ENCODE measurements around the gene PROSER2. TPM values are rescaled to one million over a fixed set of nuclear protein-coding genes. Genes with fewer than 3 reads are reported as not detected.

PROSER2 gene
- total RNA-seq, 2 donors from 2014 or later, result 6.2 to 9.5 TPM

GRCh38 chr10:11876324-11876723 lies 53.2 kb downstream of the PROSER2 start:
- H3K27ac ChIP-seq, result no peak overlapping the region
- ATAC-seq (ENCODE audit: insufficient number of reproducible peaks, low FRiP score, low read depth), result no peak
- no peaks in the 10 kb centered on the region for H3K36me3 ChIP-seq
- no peaks in the 10 kb centered on the region for H3K9me3 ChIP-seq
- no peak overlapping the region for H3K4me3 ChIP-seq
- no peaks in the 10 kb centered on the region for H3K27me3 ChIP-seq (replicated peaks; ENCODE audit: insufficient read depth)
- no peak for TF ChIP-seq CTCF (IDR thresholded peaks at IDR 0.05)
- no peak for DNase-seq (ENCODE audit: low spot score)
- H3K4me1 ChIP-seq (ENCODE audit: control insufficient read depth in 1 of 2, low read depth in 2 of 2), result peaks cover 0 to 22% of the 10 kb centered on the region in 2 donors

- TF ChIP-seq CTCF (IDR thresholded peaks at IDR 0.05), result no peak
- DNase-seq (ENCODE audit: low spot score) (no peak), ATAC-seq (ENCODE audit: insufficient number of reproducible peaks, low FRiP score, low read depth) (no peak)
- Histone ChIP-seq H3K4me3 (no peak overlapping the region), H3K9me3 (no peaks in the 10 kb centered on the region), H3K4me1 (ENCODE audit: control insufficient read depth in 1 of 2, low read depth in 2 of 2) (peaks cover 0 to 15% of the 10 kb centered on the region in 2 donors), H3K27me3 (replicated peaks; ENCODE audit: insufficient read depth) (no peaks in the 10 kb centered on the region), H3K27ac (no peak overlapping the region), H3K36me3 (no peaks in the 10 kb centered on the region)
Observed at GRCh38 chr10:11876805-11877590, 53.8 kb downstream of the PROSER2 start.

GRCh38 chr10:11877591-11877905 lies 54.4 kb downstream of the PROSER2 start:
- no peak for TF ChIP-seq CTCF (IDR thresholded peaks at IDR 0.05)
- DNase-seq (ENCODE audit: low spot score), result no peak
- Histone ChIP-seq H3K27ac (no peak overlapping the region), H3K4me3 (no peak overlapping the region), H3K4me1 (ENCODE audit: control insufficient read depth in 1 of 2, low read depth in 2 of 2) (peaks cover 0 to 15% of the 10 kb centered on the region in 2 donors), H3K9me3 (no peaks in the 10 kb centered on the region), H3K36me3 (no peaks in the 10 kb centered on the region), H3K27me3 (replicated peaks; ENCODE audit: insufficient read depth) (no peaks in the 10 kb centered on the region)
- ATAC-seq (ENCODE audit: insufficient number of reproducible peaks, low FRiP score, low read depth), result no peak

GRCh38 chr10:11878776-11879175 lies 55.6 kb downstream of the PROSER2 start:
- Histone ChIP-seq H3K27me3 (replicated peaks; ENCODE audit: insufficient read depth) (no peaks in the 10 kb centered on the region), H3K4me1 (ENCODE audit: control insufficient read depth in 1 of 2, low read depth in 2 of 2) (peaks cover 0 to 15% of the 10 kb centered on the region in 2 donors), H3K27ac (no peak overlapping the region), H3K9me3 (no peaks in the 10 kb centered on the region), H3K4me3 (no peak overlapping the region), H3K36me3 (no peaks in the 10 kb centered on the region)
- no peak for TF ChIP-seq CTCF (IDR thresholded peaks at IDR 0.05)
- no peak for DNase-seq (ENCODE audit: low spot score)
- ATAC-seq (ENCODE audit: insufficient number of reproducible peaks, low FRiP score, low read depth), result no peak

GRCh38 chr10:11879387-11880094 lies 56.4 kb downstream of the PROSER2 start:
- H3K9me3 ChIP-seq, result no peaks in the 10 kb centered on the region
- H3K36me3 ChIP-seq, result no peaks in the 10 kb centered on the region
- peaks cover 0 to 12% of the 10 kb centered on the region in 2 donors for H3K4me1 ChIP-seq (ENCODE audit: control insufficient read depth in 1 of 2, low read depth in 2 of 2)
- H3K4me3 ChIP-seq, result no peak overlapping the region
- TF ChIP-seq CTCF (IDR thresholded peaks at IDR 0.05), result no peak
- no peak overlapping the region for H3K27ac ChIP-seq
- H3K27me3 ChIP-seq (replicated peaks; ENCODE audit: insufficient read depth), result no peaks in the 10 kb centered on the region
- ATAC-seq (ENCODE audit: insufficient number of reproducible peaks, low FRiP score, low read depth) (no peak), DNase-seq (ENCODE audit: low spot score) (no peak)
